HepG2 (cell line): ENCODE measurements around the gene HOXC5. TPM values are rescaled to one million over a fixed set of nuclear protein-coding genes. Genes with fewer than 3 reads are reported as not detected.
A peak's percentile ranks its signal among the peaks of the same experiment; 100 is the strongest.

Source experiments
- CEBPZ ChIP-seq: IDR thresholded peaks from 2 replicates; pipeline ENCODE4 v1.6.1; 2012; ENCODE audit warnings: low read length, improper control_type of control experiment
- GRHL1 ChIP-seq: sonication (generic); formaldehyde crosslinking; conservative IDR thresholded peaks from 2 replicates; pipeline ENCODE4 v1.8.0; 2022; ENCODE audit warnings: missing genetic modification reagents
- HNF4A ChIP-seq: sonication (generic); formaldehyde crosslinking; IDR thresholded peaks from 2 replicates; pipeline ENCODE4 v1.4.0; 2020; ENCODE audit warnings: missing genetic modification reagents
- HNRNPLL ChIP-seq: fragments of 200-400 bp; formaldehyde crosslinking; IDR thresholded peaks from 2 replicates; pipeline ENCODE4 v1.6.1; 2017; ENCODE audit warnings: mild to moderate bottlenecking, low read depth, low read length; ENCODE audit not compliant: poor library complexity, severe bottlenecking
- HOXA5 ChIP-seq: sonication (generic); formaldehyde crosslinking; IDR thresholded peaks from 2 replicates; pipeline ENCODE4 v1.4.0; 2020; ENCODE audit warnings: missing genetic modification reagents
- IKZF5 ChIP-seq: IDR thresholded peaks from 2 replicates; pipeline ENCODE4 v1.6.1; 2018; ENCODE audit warnings: missing genetic modification reagents, mild to moderate bottlenecking, missing compliant biosample characterization
- NFE2L2 ChIP-seq: fragments of 150-350 bp; IDR thresholded peaks from 2 replicates; pipeline ENCODE4 v1.6.1; 2014; ENCODE audit warnings: low read length
- SKI ChIP-seq: fragments of 450-650 bp; IDR thresholded peaks from one replicate; pipeline ENCODE4 v1.6.1; 2018; ENCODE audit warnings: mild to moderate bottlenecking; ENCODE audit not compliant: partially characterized antibody
- SNAPC4 ChIP-seq: sonication (generic); formaldehyde crosslinking; IDR thresholded peaks from 2 replicates; pipeline ENCODE4 v1.4.0; 2020; ENCODE audit warnings: mild to moderate bottlenecking, missing genetic modification reagents
- TCF7 ChIP-seq: sonication (generic); IDR thresholded peaks from 2 replicates; pipeline ENCODE4 v1.6.1; 2016; ENCODE audit warnings: antibody characterized with exemption, low read depth
- TFDP1 ChIP-seq: IDR thresholded peaks from 2 replicates; pipeline ENCODE4 v1.6.1; 2016; ENCODE audit warnings: missing compliant biosample characterization, missing genetic modification reagents, borderline replicate concordance
- ZNF503 ChIP-seq: sonication (generic); formaldehyde crosslinking; IDR thresholded peaks from 2 replicates; pipeline ENCODE4 v1.4.0; 2020; ENCODE audit warnings: missing genetic modification reagents
- polyA plus RNA-seq, 8 experiments: library from polyadenylated mRNA; depleted of rRNA in 3 of 8; stranded (reverse) in 7 of 8; unstranded in 1 of 8; fragments of >200 nt; fragmentation: Illumina TruSeq in 4 of 8; extraction: Trizol in 4 of 8; gene quantifications; 2 replicates each; pipeline versions ENCODE4 v1.2.1 to v1.2.3, GENCODE V29; 2011 to 2016; ENCODE audit warnings: low read depth in 4 of 8, missing spikeins in 1 of 8, mixed read lengths in 1 of 8; ENCODE audit not compliant: insufficient read depth in 1 of 8
- total RNA-seq, 5 experiments: library from RNA; depleted of rRNA; stranded (reverse); fragments of >200 nt; fragmentation: Illumina TruSeq; extraction: Trizol; gene quantifications; 2 replicates each; pipeline ENCODE4 v1.2.3, GENCODE V29; 2016; ENCODE audit warnings: low read depth in 1 of 5

Gene HOXC5
- total and polyA plus RNA-seq, 2 of the 13 experiments (the other 11 are each of a cell fraction or from before 2014, with no cell fraction given): not detected

GRCh38 chr12:53994264-53995001 lies 38.4 kb upstream of the HOXC5 start (continued):
- TF ChIP-seq SKI: peak; percentile 78
- no peak for TF ChIP-seq NFE2L2
- peak; percentile 28; the same call in 1 of the 2 replicates for TF ChIP-seq IKZF5 (CRISPR knock-in tag)
- TF ChIP-seq HNRNPLL: peak; percentile 44
- no peak for TF ChIP-seq CEBPZ
- TF ChIP-seq SNAPC4: no peak
- peak; percentile 61; the same call in 1 of the 2 replicates for TF ChIP-seq HOXA5 (CRISPR knock-in tag)
- TF ChIP-seq HNF4A: peak; percentile 91
- TF ChIP-seq TFDP1: peak; percentile 75; the same call in 1 of the 2 replicates
- no peak for TF ChIP-seq TCF7
- no peak for TF ChIP-seq GRHL1 (CRISPR knock-in tag)
- TF ChIP-seq ZNF503 (CRISPR knock-in tag): no peak
